NCI-H2029 (cell line): ENCODE results near the gene LETM1.

Source experiments
- DNase-seq: peaks from one replicate; lab custom pipeline; 2025; lab: John Stamatoyannopoulos, UW

The LETM1 gene

DNA sequence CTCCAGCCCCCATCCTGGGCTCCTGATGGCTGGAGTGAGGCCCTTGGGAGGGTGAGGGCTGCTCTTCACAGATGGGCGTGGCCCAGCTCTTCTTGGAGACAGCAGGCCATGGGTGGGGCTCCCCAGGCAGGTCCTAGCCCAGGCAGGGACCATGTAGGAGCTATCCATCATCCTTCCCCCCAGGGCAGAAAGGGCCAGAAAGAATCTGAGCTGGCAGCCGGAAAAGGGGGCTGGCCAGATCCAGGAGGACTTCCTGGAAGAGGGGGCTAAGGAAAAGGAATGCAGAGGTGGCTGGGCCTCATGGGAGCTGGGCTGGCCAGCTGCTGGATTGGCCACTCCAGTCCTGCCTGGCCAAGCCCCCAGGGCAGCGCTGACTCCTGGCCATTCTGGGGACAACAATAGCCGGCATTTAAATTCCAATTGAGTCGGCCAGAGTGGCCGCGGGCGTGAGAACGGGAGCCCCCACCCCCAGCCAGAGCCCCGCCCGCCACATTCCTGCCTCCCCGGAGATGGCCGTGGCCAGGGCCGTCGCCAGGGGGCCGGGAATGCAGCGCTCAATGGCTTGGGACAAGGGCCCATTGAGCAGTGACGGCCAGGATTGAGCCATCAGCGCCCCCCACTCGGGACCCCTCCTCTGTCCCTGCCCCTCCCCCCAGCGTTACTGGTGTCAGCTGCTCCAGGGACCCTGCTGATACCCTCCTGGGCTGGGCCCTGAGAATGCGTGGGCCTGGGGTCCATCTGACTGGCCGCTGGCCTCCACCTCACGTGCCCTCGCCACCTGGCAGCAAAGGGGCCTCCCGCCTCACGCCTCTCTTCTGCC is 77.9 kb downstream of the LETM1 start:
- DNase-seq, result no peak

DNA sequence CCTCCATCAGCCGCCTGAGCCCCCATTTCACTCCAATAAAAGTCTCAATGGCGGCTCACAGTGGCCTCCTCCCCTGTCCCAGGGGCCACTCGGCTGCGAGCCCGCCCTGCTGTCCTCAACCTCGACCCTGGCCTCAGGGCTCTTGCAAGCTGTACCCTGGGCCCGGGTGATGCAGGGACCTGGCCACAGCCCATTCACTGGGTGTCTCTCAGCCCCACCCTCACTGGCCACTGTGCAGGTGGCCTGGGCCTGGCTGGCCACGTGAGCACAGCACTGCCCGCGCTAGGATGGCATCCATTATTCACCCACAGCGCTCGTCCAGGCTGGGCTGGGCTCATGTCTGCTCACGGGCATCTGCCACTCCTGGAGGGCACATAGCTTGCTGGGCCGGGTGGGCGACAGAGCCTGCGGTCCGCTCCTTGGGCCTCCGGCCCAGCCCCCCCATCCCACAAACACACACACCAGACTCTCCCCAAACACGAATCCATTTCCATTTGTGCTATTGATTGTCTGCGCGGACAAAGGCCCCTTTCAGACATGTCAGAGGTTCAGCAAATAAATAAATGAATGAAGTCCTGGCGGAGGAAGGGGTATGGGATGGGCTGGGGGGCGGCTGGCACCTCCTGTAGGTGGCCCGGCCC is 79.3 kb downstream of the LETM1 start:
- DNase-seq, result no peak

DNA sequence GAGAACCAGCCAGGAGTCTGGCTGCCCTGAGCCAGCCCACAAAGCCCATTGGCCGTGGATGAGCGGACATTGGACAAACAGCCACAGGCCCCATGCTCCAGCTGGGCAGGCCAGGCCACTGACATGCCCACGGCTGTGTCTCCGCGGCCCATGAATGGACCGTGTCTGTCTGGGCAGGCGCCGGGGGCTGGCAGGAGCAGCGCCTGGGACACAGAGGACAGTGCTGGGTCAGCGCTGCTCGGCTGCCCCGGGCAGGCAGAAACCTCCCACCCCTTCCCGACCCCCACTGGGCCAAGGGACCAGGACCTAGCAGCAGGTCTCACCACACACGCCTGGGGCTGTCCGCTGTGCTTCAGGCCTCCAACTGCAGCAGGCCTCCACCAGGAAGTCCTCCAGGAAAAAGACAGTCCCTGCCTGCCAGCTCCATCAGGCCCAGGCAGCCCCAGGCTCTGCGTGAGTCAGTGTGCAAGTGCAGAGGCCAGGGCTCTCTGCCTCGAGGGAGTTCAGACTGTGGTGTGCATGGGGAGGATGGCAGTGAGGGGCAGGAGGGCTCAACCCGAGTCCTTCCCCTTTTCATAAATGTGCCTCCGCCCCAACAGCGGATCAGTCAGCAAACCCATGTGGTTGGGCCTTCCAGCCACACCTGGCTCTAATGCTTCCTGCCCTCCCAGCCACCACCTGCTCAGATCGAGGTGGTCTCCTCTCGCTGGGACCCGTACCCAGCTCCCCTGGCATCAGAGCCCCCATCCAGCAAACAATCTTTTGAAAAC is 80.0 kb downstream of the LETM1 start:
- no peak for DNase-seq

DNA sequence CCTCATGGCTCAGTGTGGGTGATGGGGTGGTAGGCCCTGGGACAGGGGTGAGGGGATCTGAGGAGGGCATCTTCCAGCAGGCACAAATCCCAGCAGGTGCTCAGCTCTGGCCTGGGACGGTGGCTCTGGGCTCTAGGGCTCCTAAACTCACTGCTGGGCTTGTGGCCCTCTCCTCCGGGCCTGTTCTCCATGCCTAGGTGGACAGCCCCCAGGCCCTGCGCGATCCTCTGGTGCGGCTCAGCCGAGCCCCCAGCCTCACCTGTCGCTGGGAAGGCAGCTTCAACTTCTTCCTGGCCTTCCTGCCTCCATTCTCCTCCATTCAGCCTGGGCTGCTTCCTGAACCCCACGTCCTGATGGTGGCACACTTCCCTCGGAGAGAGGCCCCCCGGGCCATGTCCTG is 82.2 kb downstream of the LETM1 start:
- DNase-seq, result no peak

DNA sequence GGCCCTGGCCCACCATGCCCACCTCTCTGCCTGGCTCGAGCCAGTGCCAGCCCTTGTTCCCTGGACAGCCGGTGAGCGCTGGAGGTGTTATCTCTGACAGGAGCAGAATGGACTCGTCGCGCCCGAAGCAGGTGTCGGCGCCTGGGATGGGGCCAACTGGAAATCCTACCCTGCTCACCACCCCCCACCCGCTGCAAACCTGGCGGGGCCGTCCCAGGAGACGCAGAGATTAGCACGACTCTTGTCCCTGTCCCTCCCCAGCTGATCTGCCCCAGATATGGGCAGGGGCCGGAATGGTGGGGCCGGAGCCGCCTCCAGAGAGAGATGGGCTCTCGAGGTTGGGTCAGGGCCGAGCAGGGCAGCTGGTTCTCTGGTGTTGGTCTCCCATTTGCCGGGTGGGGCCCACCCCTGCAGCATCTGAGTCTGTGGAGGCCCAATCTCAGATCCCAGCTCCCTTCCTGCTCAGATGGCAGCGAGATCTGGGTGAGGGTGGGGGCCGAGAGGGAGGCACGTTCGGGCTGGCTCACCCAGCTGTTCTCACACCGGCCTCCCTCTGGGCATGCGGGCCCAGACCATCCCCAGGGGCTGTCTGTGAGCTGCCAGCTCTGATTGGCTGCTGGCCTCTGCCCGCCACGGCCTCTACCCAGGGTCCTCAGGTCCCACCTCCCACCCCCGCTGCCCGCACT is 83.0 kb downstream of the LETM1 start:
- peak; percentile 56 for DNase-seq

DNA sequence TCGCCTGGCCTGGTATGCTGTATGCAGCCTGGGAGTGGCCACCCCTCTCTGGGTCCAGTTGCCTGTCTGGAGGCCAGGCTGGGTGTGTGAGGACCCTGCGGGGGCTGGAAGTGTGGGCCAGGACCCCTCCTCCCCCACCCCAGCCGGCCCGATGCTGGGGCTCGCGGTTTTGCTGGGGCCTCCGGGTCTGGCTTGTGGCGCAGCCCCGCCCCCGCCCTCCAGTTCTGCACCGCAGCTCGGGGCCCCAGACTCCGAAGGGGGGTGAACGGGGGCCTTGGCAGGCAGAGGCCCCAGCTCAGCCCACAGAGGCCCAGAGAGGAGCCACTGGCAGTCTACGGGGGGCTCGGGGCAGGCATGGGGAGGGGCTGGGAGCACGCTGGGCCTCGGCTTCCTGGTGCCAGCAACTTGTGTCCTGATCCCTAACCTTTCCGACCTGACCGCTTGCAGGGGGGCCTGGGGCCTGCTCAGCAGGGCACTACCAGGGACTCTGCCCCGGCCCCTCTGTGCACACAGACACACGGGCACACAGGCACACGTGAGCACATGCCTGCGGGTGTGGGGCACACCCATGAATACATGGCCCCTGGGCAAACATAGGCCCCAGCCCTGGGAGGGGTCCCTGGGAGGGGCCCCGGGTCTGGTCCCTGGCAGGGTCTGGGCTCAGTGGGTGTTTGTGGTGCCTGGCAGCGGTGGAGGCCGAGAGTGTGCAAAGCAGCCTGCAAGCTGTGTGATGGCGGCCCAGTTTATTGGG is 84.2 kb downstream of the LETM1 start:
- DNase-seq, result no peak

DNA sequence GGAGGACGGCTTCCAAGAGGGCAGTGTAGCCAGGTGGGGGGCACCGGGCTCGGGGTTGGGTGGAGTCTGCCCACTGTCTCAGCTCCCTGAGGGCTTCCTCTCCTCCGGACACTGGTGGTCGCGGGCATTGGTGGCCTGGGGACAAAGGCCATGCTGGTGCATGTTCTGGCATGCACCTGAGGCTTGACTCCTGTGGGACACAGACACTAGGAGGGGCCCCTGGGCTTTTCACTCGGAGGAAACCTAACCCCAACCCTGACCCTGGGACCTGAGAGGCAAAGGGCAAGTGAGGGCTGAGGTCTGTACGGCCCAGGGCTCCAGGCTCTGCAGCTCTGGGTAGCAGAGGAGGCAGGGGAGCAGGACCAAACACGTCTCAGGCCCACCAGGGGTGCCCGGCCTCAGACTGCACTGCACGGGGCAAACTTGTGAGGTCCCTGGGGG is 85.1 kb downstream of the LETM1 start:
- no peak for DNase-seq

DNA sequence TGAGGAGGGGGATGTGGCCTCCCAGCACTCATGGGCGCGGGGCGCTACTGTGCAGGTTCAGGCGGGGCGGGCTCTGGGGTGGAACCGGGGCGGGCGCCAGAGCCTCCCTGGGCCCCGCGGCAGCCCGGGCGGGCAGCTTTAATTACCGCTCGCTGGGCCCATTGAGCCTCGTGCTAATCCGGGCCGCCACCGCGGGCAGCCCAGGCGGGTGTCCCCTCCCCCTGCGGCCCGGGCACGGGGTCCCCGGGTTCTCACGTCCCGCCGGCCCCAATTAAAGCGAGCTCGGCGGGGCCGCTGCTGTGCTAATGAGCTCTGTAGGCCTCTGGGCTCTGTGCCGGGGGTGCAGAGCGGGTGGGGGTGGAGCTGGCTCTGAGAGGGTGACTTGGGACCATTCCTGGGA is 85.7 kb downstream of the LETM1 start:
- DNase-seq, result no peak

DNA sequence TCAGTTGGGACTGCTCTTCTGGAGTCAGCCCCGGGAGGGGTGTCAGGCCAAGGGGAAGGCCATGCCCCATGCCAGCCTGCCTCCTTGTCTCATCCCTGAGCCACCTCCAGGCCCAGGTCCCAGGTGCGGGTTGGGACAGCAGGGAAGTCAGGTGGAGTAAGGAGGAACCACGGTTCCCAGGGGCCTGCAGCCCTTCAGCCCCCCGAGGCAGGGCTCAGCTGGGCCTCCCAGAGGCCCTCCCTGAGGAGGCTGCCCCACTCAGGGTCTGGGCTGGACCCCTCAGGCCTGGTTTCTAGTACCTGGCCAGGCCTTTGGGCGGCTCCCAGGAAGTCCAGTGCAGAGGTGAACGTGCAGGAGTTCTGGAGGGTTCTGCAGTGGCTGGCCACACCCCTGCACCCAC is 86.3 kb downstream of the LETM1 start:
- no peak for DNase-seq

DNA sequence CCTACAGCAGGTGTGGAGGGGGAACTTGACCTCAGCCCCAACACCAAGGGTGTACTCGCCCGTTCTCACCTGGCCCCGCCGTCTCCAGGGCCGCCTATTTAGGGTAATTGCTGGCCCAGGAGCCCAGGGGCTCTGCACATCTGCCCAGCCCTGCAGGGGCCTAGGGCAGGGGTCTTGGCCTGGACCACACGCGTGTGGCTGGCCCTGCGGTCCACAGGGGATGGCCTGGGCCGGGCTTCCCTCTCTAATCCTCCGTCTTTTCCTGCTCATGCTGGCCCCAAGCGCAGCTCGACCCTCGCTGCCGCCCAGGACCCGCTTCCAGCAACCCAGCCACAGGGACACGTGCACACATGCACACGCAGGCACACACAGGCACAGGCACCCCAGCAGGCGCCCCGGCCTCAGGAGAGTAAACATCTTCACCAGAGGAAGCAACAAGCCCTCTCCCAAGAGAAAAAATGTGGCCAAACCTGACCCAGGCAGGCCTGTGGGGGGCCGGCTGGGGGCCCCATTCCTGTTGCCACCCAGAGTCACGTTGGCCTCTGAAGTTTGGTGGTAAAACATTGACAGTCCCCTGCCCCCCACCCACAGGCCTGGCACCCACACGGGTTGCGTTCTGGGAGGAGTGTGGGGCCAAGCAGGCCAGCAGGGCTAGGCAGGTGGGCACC is 87.5 kb downstream of the LETM1 start:
- no peak for DNase-seq

DNA sequence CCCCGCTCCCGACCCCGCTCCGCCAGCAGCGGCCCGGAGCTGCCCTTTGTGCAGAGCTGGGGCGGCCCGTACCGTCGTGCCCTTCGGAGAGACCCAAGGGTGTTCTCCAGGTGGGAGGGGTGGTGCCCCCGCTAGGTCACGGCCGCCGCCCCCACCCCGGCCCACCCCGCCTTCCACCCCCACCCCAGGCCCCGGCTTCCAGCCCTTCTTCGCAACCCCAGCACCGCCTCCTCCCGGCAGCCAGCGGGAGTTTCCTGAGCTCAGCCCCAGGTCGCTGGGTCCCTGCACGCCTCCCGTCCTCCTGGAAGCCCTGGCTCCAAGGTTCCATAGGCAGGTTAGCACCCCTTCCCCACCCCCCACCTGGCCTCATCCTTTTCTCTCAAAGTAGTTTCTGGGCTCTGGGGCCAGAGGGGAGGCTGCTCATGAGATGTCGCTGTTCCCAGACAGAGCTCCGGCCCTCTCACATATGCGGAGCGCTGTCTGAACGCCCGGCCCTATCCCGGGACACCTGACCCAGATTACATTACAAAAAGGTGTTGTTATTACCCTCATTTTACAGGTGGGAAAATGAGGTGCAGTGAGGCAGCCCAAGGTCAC is 88.1 kb downstream of the LETM1 start:
- no peak for DNase-seq

DNA sequence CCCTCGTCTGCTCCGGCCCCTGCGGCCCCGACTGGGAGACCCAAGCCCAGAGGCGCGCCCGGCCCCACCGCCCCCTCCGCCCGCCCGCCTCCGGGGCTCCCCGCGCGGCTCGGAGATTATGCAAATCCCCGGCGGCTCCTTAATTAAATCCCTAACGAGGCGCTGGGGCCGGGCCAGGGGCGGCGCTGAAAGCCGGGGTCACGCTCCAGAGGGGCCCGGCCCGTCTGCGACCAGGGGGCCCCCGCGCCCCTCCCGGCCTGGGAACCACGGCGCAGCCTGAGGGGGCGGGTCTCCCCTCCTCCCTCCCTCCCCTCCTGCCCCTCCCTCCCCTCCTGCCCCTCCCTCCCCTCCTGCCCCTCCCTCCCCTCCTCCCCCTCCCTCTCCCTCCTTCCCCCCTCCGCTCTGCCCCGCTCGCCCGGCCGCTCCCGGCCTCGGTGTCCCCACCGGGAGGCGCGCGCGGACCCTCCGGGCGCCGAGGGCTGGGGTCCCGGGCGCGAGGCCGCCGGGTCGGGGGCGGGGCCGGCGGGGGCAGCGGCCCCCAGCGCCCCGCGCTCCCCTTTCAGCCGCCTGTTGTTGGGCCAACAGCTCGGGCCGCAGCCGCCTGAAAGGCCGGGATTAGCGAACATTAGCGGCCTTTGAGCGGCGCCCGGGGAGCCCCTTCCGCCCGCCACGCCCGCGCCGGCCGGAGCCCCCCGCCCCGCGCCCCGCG is 88.7 kb downstream of the LETM1 start:
- no peak for DNase-seq

DNA sequence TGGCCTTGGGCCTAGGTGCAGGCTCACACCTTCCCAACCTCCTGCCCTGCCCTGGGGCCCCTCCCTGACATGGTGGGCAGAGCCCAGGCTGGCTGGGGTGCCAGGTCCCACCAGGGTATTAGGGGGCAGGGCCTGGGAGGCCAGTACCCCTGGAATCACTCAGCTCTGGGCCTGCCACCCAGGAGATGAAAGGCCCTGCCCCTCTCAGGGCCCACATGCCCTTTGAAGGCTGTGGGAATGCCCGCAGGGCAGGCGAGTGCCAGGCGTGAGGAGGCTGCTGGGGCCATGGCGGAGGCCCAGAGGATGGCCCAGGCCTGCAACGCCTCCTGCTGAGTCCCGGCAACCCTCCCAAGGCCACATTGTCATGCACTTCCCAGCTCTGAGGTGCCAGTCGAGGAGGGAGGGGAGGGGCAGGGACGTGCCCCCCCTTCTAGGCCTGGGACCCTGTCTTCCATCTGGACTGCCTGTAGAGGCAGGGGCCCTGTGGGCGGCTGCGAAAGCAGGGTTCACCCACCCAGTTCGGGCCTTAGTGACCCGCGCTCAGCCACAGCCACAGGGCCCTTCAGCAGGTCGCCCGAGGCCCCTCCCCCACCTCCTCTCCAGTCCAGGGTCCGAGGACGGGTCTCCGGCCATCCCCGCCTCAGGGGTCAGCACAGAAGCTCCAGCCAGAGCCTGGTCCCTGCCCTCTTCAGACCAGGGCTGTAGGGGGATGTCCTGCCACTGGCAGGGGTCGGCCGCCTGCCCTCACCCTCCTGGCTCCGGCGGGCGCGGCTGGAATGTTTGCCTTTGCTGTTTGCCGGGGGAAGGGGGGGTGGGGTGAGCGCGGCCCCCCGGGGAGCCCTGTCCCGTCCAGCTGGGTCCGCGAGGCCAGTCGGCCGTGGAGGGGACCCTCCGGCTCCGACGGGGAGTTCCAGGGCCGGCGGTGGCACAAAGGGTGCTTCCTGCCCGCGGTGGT is 89.6 kb downstream of the LETM1 start:
- no peak for DNase-seq

DNA sequence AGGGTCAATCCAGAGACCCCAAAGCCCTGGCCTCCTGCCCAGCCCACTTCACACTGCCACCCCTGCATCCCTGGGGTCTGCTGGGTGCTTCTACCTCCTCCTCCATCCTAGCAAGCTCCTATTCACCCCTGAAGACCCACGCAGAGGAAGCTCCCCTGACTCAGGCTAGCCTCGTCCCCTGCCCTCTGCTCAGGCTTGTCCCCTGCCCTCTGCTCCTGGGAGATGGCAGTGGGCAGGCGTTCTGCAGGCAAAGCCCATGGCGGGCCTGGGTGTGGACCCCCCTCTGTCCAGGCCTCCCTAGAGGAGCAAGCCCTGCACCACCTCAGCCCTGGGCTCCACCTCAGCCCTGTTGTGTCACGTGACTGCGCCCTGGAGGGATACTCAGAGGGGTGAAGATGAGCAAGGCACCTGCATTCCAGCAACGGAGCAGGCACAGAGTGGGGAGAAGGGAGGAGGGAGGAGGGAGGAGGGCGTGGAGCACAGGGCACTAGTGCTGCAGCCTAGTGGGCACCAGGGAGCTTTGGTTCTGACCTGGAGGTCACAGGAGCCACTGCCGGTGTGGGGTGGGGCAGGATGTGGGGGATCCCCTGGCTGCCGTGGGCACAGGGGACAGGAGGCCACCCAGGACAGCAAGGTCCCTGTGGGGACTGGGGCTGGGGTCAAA is 90.4 kb downstream of the LETM1 start:
- DNase-seq, result no peak

DNA sequence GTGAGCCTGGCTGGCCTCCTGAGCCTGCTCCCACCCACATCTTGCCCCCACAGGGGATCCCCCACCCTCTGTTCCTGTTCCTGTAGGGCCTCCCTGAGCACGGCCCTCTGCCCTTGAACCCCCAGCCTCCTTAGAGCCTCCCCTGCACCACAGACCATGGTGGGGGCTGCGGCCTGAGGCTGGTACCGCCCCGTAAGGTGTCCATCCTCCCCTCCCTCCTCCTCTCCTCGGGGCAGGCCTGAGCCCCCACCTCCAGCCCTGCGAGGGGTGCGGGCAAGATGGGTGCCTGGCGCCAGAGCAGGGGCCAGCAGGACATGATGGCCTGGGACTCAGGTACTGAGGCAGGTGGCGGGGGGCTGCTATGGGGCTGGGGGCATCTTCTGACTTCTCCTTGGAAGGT is 91.3 kb downstream of the LETM1 start:
- no peak for DNase-seq

DNA sequence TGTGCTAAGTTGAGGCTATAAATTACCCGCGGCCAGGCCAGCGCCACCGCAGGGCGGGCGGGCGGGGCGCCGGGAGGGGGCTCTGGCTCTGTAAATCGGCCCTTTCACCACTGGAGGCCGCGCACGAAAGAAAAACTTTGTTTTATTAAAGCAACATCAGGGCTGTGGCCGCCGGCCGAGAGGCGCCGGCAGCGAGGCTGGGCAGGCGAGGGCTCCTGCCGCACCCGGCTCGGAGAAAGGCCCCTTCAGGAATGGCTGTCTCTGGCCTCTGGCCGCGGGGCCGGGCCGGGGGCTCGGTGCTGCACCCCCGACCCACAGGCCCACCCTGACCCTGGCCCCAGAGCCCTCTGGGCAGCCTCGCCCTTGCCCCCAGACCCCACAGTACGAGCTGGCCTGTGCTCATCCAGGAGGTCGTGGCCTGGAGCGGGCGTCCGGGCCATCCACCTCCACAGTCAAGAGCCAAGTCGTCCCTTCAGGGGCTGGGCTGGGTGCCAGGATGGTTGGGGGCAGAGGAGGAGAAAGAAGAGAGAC is 92.3 kb downstream of the LETM1 start:
- DNase-seq, result no peak

DNA sequence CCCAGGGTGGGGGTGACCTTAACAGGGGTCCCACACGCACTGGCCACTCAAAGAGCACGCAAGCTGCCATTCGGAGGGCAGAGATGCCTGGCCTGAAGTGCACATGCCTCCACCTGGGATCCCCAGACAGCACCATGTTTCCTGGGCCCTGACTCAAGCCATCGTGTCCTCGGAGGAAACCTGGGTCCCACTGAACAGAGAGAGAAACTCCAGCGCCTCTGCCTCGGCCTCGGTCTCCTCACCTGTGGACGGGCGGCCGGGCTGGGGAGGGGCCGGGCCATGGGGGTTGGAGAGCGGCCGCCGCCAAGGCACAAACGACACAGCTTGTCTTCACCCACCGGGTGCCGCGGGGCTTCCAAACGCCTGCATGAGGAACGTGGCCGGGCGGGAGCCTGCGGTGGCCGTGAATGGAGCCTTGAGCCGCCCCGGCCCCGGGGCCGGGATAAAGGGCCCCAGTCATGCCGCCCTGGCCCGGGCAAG is 92.8 kb downstream of the LETM1 start:
- no peak for DNase-seq
